ENCODE results near the gene DMBX1.

DNA sequence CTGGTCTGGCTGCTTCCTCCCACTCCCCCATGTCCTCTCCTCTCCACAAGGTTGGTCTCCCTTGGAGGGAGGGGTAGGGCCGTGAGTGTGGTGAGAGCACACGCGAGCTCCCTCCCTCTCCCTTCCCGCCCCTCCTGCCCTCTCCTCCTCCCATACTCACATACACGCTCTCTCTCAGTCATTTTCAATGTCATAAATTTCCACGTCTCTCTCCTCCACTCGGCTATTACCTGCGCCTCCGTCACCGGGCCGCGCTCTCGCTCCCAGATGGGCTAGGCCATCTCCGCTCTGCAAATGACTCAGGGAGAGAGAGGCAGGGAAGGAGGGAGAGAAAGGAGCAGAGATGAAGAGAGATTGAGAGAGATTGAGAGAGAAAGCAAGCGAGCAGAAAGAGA is 36.7 kb upstream of the DMBX1 start:
- TF ChIP-seq, protein P1, sequence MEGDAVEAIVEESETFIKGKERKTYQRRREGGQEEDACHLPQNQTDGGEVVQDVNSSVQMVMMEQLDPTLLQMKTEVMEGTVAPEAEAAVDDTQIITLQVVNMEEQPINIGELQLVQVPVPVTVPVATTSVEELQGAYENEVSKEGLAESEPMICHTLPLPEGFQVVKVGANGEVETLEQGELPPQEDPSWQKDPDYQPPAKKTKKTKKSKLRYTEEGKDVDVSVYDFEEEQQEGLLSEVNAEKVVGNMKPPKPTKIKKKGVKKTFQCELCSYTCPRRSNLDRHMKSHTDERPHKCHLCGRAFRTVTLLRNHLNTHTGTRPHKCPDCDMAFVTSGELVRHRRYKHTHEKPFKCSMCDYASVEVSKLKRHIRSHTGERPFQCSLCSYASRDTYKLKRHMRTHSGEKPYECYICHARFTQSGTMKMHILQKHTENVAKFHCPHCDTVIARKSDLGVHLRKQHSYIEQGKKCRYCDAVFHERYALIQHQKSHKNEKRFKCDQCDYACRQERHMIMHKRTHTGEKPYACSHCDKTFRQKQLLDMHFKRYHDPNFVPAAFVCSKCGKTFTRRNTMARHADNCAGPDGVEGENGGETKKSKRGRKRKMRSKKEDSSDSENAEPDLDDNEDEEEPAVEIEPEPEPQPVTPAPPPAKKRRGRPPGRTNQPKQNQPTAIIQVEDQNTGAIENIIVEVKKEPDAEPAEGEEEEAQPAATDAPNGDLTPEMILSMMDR (IDR thresholded peaks at IDR 0.05), result no peak
- no peak for TF ChIP-seq POLR2A (IDR thresholded peaks at IDR 0.05)

Data from lower leg skin (tissue), 3 donors.